H1 (cell line): ENCODE measurements around the gene CACNA1D.

Experiments
- CEBPB ChIP-seq: IDR thresholded peaks from 2 replicates; pipeline ENCODE4 v1.6.1; 2012; ENCODE audit warnings: low read depth, low read length
- CHD1 ChIP-seq: IDR thresholded peaks from 2 replicates; pipeline ENCODE4 v1.6.1; 2012; ENCODE audit warnings: low read depth, low read length, improper control_type of control experiment
- CTCF ChIP-seq, 3 experiments: IDR thresholded peaks; 1 replicate in 2 of 3; 2 replicates in 1 of 3; pipeline versions ENCODE4 v1.5.1 to v1.6.1; 2011; ENCODE audit warnings: low read length in 3 of 3, mild to moderate bottlenecking in 3 of 3, inconsistent platforms in 2 of 3, low read depth in 1 of 3, moderate library complexity in 1 of 3; ENCODE audit not compliant: insufficient read depth in 1 of 3; ENCODE audit errors: control extremely low read depth in 1 of 3
- EP300 ChIP-seq, 2 experiments: IDR thresholded peaks; 1 replicate in 1 of 2; 2 replicates in 1 of 2; pipeline ENCODE4 v1.6.1; 2011 to 2012; ENCODE audit warnings: low read depth in 2 of 2, low read length in 2 of 2, mild to moderate bottlenecking in 2 of 2, borderline replicate concordance in 1 of 2, inconsistent platforms in 1 of 2, moderate library complexity in 1 of 2
- EZH2 ChIP-seq: fragments of 200-600 bp; sonication (generic); IDR thresholded peaks from 2 replicates; pipeline ENCODE4 v1.7.1; 2012; ENCODE audit warnings: low read depth, mild to moderate bottlenecking, moderate library complexity, low read length, inconsistent platforms; ENCODE audit not compliant: severe bottlenecking
- JUN ChIP-seq: IDR thresholded peaks from 2 replicates; pipeline ENCODE4 v1.6.1; 2011; ENCODE audit warnings: low read depth, mild to moderate bottlenecking, improper control_type of control experiment, low read length
- JUND ChIP-seq: IDR thresholded peaks from 2 replicates; pipeline ENCODE4 v1.6.1; 2011; ENCODE audit warnings: mild to moderate bottlenecking, improper control_type of control experiment, low read length
- POLR2A ChIP-seq, 2 experiments: IDR thresholded peaks; 1 replicate in 1 of 2; 2 replicates in 1 of 2; pipeline ENCODE4 v1.6.1; 2011; ENCODE audit warnings: low read depth in 2 of 2, low read length in 2 of 2, mild to moderate bottlenecking in 2 of 2; ENCODE audit errors: control extremely low read depth in 1 of 2
- POLR2AphosphoS5 ChIP-seq: IDR thresholded peaks from 2 replicates; pipeline ENCODE4 v1.6.1; 2011; ENCODE audit warnings: low read depth, low read length
- SIN3A ChIP-seq, 2 experiments: IDR thresholded peaks in 1 of 2; conservative IDR thresholded peaks in 1 of 2; 2 replicates each; pipeline ENCODE4 v1.6.1; 2011 to 2012; ENCODE audit warnings: low read length in 2 of 2, improper control_type of control experiment in 1 of 2, low read depth in 1 of 2, mild to moderate bottlenecking in 1 of 2
- USF2 ChIP-seq: IDR thresholded peaks from 2 replicates; pipeline ENCODE4 v1.6.1; 2011; ENCODE audit warnings: low read length, improper control_type of control experiment
- ZNF274 ChIP-seq: IDR thresholded peaks from 2 replicates; pipeline ENCODE4 v1.7.0; 2012; ENCODE audit warnings: low read length, borderline replicate concordance; ENCODE audit errors: extremely low read depth

GRCh38 chr3:53809764-53810400 lies 315.5 kb downstream of the CACNA1D start:
- TF ChIP-seq CHD1 (no peak), JUND (no peak), CTCF (IDR thresholded peaks at IDR 0.05; ENCODE audit: control extremely low read depth in 1 of 3, insufficient read depth in 1 of 3, low read depth in 1 of 3, low read length in 3 of 3) (no peak), SIN3A (conservative IDR thresholded peaks at IDR 0.05 in 1 of 2, IDR thresholded peaks at IDR 0.05 in 1 of 2; ENCODE audit: low read depth in 1 of 2, low read length in 2 of 2) (no peak), POLR2A (IDR thresholded peaks at IDR 0.05; ENCODE audit: control extremely low read depth in 1 of 2, low read depth in 2 of 2, low read length in 2 of 2) (no peak), EP300 (IDR thresholded peaks at IDR 0.05; ENCODE audit: borderline replicate concordance in 1 of 2, low read depth in 2 of 2, low read length in 2 of 2) (no peak), JUN (no peak), CEBPB (no peak), USF2 (no peak), EZH2 (no peak), ZNF274 (no peak), POLR2AphosphoS5 (no peak)
